Activated naive CD4-positive, alpha-beta T cell (primary cell): ENCODE measurements around the gene PLA2G2F.
A peak's percentile ranks its signal among the peaks of the same experiment; 100 is the strongest.

Experiments
- DNase-seq, 4 experiments: peaks; one replicate each; lab custom pipeline; 2025; lab: John Stamatoyannopoulos, UW

PLA2G2F gene

DNA sequence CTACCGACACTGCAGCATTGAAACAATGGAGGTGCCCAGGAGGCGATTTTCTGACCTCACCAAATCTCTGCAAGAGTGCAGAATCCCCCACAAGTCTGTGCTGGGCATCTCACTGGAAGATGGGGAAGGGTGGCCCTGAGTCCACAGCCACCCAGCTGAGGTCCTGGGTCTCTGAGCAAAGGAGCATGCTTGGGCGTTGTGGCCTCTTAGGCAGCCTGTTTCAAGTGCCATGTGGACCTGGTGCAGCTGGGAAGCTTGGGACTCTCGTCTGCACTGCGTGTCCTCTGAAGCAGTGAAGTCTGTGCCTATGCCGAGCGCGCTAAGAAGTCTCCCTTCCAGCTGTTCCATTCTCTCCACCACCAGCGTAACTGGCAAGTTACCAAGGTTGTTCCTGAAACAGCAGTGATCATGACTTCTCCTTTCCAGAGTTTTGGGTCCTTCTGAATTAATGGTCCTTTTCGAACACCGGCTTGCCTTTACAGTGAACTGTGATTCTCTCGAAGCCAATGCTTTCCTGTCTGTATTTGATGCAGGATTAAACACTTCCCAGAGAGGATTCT, 52.2 kb downstream of the PLA2G2F start:
- no peak for DNase-seq

DNA sequence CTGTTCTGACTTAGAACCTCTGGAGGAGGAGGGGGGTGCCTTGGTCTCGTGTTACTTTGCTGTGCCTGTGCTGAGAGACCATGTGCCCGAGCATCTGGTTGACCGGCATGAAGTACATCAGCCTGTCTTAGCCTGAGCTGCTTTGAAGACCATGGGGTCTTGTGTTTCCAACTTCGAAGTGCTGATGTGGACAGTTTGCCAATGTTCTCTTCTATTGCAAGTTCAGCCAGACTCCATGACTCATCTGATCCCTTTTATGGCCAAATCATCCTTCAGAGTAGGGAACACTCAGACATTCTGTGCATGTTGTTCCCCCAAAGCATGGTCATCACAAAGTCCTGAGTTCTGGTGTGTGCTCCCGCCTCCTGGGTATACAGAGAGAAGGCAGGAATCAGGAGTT, 53.2 kb downstream of the PLA2G2F start:
- DNase-seq: no peak

DNA sequence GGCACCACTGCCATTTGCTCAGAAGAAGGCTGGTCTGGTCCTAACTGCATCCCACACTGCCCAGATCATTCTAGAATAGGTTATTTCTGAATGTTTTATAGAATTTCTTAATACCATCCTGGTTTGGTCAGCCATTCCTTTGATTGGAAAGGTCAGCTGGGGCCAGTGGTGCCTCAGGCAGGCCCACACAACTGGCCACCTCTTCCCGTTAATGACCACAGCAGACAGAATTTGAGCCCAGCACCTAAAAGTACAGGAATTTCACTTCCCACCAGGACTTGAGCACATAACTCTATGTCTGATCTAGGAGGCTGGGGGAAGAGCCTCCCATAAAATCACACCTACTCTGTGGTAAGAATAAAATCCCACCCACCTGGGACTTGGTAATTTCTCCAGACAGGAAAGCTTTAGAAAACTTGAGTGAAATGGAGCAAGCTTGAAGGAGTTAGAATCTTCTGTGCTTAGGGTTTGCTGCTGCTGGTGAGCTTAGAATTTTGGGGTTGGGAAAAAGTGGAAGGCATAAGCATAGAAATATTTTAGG, 53.8 kb downstream of the PLA2G2F start:
- DNase-seq: no peak

DNA sequence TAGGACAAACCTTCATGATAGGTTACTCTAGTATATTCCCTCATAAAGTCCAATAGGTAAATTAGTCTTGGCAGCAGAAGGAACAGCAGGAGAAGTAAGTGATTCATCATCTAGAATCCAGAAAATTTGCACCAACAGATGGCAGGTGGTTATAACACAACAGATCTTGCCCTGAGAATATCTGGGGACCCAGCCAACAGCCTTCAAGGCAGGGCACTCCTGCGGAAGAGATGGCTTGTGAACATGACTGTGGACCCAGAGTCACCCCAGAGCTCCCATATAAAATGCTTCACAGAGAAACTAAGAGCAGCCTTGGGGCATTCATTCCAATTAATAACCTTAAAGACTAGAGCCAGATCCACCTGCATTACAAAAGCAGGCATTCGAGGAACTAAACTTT, 55.1 kb downstream of the PLA2G2F start:
- no peak for DNase-seq

DNA sequence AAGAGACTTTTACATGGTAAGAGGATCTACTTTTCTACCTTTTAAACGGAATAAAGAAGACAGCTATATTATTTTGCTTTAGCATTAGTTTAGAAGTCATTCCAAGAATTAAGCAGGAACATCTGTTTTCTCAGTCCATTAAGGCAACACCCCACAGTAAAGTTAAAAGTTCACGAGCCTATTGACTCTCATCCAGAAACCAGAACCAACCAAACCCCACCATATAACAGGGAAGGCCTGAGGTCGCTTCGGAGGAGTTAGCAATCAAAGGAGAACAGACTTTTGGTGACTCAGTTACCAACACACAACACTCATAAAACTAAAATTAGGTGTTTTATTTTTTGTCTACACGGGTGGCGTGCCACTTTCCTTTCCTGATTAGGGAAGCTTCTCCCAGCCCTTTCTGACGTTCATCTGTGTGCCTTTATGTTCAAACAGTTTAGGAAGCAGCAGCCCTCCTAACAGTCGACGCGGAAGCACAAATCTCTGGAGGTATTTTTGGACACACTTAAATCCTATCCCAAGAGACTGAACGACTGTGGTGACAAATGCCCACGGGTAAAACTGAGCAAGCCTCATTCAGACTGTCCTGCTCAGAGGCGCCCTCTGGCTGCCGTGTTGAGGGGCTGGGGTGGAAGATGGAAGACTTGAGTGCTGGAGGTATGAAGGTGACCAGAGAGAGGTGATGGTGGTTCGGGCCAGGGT, 55.8 kb downstream of the PLA2G2F start:
- peak; percentile 42 to 72 (median 60) for DNase-seq

DNA sequence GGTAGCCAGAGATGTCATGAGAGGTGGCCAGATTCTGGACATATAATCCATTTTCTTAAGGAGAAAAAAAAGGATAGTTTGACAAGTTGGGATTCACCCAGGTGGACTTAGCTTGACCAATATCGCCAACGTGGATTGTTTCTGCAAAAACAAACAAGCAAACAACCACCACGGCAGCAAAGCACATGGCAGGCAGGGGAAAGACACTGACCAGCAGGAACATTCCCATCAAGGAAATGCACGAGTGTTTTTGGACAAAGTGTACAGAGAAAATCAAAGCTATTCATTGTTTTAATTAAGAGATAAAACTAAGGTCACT, 56.3 kb downstream of the PLA2G2F start:
- no peak for DNase-seq

DNA sequence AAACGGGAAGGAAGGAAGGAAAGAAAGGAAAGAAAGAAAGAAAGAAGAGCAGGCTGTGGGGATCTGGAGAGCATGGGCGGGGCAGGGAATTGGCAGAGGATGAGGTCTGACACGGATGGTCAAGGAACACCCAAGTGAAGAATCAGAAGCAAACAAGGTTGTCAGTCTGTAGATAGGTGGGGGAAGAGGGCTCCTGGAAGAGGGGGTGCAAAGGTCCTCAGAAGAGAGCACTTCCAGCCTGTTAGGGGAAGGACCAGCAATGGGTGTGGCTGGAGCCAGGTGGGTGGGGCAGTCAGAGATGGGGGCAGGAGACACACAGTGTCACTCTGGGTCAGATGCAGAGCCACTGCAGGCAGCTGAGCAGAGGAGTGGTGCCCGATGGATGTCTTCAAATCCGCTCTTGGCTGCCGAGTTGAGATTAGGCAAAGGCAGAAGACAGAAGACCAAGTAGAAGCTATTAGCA, 58.2 kb downstream of the PLA2G2F start:
- no peak for DNase-seq

DNA sequence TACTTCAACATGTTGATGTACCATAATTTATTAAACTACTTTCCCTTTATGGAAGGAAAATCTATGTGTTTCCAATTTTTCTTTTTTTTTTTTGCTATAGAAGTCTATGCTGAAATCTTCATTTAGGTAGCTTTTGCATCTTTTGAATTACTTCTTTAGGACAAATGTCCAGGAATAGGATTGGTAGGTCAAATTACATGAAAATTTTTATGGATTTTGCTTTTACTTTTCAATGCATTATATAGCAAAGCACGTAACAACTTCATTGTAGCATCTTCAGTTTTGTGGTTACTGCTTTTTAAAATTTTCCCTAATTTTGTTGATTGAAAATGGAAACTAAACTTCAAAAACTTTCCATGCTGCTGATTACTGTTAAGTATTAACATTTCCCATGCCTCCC, 59.2 kb downstream of the PLA2G2F start:
- DNase-seq: no peak

DNA sequence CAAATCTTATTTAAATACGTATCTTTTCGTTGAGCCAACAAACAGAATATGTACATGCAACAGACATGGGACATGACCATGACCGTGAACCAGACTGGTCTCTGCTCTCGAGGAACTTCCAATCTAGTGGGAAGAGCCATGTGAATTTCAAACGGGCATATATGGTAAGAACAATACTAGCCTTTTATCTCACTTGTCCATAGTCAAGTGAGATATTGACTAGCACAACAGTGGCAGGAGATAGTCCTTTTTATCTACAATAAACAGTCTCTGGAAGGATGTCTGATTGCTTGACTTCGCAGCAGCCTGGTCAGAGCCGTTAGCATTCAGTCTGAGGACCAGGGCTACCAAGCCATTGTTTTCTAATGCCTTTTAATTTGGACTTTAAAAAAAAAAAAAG, 59.8 kb downstream of the PLA2G2F start:
- DNase-seq: no peak

DNA sequence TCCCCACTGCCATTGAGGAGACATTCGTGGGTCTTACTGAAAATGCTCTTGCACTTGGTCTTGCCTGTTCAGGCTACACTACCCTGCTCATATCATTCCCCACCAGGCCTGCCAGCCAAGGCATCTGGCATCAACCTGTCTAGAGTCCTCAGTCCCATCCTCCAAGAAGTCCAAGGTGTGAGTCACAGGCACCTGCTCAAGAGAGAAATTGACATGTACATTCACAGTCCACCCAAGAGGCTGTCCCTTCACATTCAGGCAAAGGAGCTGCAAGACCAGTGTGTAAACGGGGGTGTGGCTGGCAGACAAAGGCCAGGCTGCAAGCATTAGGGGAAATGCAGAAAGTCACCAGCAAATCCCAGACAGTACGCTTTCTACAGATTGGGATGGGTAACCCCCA, 60.3 kb downstream of the PLA2G2F start:
- no peak for DNase-seq

DNA sequence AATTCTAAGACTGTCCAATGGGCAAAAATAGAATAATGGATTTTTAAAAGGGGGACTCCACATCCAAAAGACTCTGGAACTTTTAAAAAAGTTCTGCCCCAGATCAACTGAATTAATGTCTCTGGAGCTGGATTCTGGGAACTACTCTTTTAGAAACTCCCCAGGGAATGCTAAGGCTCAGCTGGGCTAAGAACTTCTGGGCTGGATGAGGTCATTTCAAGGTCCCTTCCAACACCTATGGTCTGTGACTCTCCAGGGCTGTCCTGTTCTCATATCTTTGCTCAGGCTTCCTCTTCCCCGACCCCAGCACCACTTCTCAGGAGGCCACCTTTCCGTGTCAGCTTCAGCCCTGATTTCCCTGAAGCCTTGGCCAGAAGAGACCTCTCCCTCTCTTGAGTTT, 60.7 kb downstream of the PLA2G2F start:
- DNase-seq: no peak
